WTC11 (cell line): Measurements from ENCODE around the gene ZNF415.

Experiments used
- AFF4 ChIP-seq: sonication (generic); formaldehyde crosslinking; IDR thresholded peaks from 2 replicates; pipeline ENCODE4 v1.8.1; 2023; ENCODE audit warnings: mild to moderate bottlenecking, missing genetic modification reagents, borderline replicate concordance
- CREM ChIP-seq: sonication (generic); formaldehyde crosslinking; IDR thresholded peaks from 2 replicates; pipeline ENCODE4 v1.8.1; 2022; ENCODE audit warnings: mild to moderate bottlenecking, missing genetic modification reagents, moderate library complexity
- CTCF ChIP-seq: fragments of 200-600 bp; IDR thresholded peaks from 2 replicates; pipeline ENCODE4 v1.8.0; 2022; ENCODE audit warnings: antibody characterized with exemption
- E2F4 ChIP-seq: sonication (generic); formaldehyde crosslinking; IDR thresholded peaks from 2 replicates; pipeline ENCODE4 v1.8.1; 2022; ENCODE audit warnings: low read depth, mild to moderate bottlenecking, moderate library complexity, missing genetic modification reagents, borderline replicate concordance
- E2F5 ChIP-seq: sonication (generic); formaldehyde crosslinking; IDR thresholded peaks from 2 replicates; pipeline ENCODE4 v1.8.1; 2022; ENCODE audit warnings: mild to moderate bottlenecking, moderate library complexity, missing genetic modification reagents
- ETV6 ChIP-seq: sonication (generic); formaldehyde crosslinking; IDR thresholded peaks from 2 replicates; pipeline ENCODE4 v1.8.1; 2022; ENCODE audit warnings: mild to moderate bottlenecking, missing genetic modification reagents
- ZNF512 ChIP-seq: sonication (generic); formaldehyde crosslinking; IDR thresholded peaks from 2 replicates; pipeline ENCODE4 v1.8.1; 2022; ENCODE audit warnings: missing genetic modification reagents, borderline replicate concordance

GRCh38 chr19:53161123-53161522, 28.4 kb upstream of the ZNF415 start:
- TF ChIP-seq CTCF (no peak), E2F5 (no peak), CREM (CRISPR knock-in tag) (no peak), ZNF512 (CRISPR knock-in tag) (no peak), E2F4 (CRISPR knock-in tag) (no peak), ETV6 (CRISPR knock-in tag) (no peak), AFF4 (CRISPR knock-in tag) (no peak)
